IMR-90 (cell line): ENCODE results near the gene GFAP.

Experiments used
- BHLHE40 ChIP-seq: fragments of 150-350 bp; IDR thresholded peaks from 2 replicates; pipeline ENCODE4 v1.6.1; 2016; ENCODE audit warnings: mild to moderate bottlenecking, low read depth, low read length
- CHD1 ChIP-seq: IDR thresholded peaks from 2 replicates; pipeline ENCODE4 v1.6.1; 2012; ENCODE audit warnings: low read depth, low read length, improper control_type of control experiment
- FOS ChIP-seq: fragments of 150-350 bp; IDR thresholded peaks from 2 replicates; pipeline ENCODE4 v1.6.1; 2016; ENCODE audit warnings: low read depth, low read length
- MAFK ChIP-seq: IDR thresholded peaks from 2 replicates; pipeline ENCODE4 v1.6.1; 2012; ENCODE audit warnings: low read depth, low read length, improper control_type of control experiment
- MXI1 ChIP-seq: IDR thresholded peaks from 2 replicates; pipeline ENCODE4 v1.6.1; 2012; ENCODE audit warnings: low read depth, mild to moderate bottlenecking, low read length, moderate library complexity, borderline replicate concordance
- POLR2A ChIP-seq: IDR thresholded peaks from 2 replicates; pipeline ENCODE4 v1.6.1; 2012; ENCODE audit warnings: mild to moderate bottlenecking, low read depth, low read length
- RAD21 ChIP-seq: IDR thresholded peaks from 2 replicates; pipeline ENCODE4 v1.6.1; 2012; ENCODE audit warnings: low read length, improper control_type of control experiment
- RCOR1 ChIP-seq: IDR thresholded peaks from 2 replicates; pipeline ENCODE4 v1.6.1; 2012; ENCODE audit warnings: mild to moderate bottlenecking, low read length, improper control_type of control experiment; ENCODE audit not compliant: insufficient replicate concordance
- SMC3 ChIP-seq: fragments of 150-350 bp; IDR thresholded peaks from 2 replicates; pipeline ENCODE4 v1.6.1; 2016; ENCODE audit warnings: low read depth, mild to moderate bottlenecking, antibody characterized with exemption, low read length, moderate library complexity
- TF ChIP-seq, protein P1 (sequence below): conservative IDR thresholded peaks from 2 replicates; pipeline ENCODE4 v1.5.1; 2012; ENCODE audit warnings: mild to moderate bottlenecking, low read depth, low read length, improper control_type of control experiment

DNA sequence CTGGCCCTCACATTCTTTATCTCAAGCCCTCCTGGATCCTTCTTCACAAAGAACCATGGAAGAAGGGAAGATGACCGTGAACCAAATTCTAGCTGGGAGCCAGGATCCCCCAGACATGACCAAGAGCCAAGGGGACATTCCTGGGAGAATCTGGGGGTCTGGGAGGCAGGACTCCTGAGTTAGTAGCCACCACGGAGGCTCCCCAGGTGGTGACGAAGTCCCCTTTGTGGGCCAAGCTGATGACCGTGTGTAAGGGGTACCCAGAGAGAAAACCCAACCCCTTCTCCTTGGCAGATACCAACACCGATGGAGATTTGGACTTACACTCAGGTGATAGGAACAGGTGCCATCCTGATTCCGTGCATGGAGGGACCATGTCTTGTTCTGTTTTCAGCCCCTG, 6.8 kb upstream of the GFAP start:
- TF ChIP-seq POLR2A = no peak
- TF ChIP-seq MAFK = no peak
- no peak for TF ChIP-seq FOS
- TF ChIP-seq, protein P1, sequence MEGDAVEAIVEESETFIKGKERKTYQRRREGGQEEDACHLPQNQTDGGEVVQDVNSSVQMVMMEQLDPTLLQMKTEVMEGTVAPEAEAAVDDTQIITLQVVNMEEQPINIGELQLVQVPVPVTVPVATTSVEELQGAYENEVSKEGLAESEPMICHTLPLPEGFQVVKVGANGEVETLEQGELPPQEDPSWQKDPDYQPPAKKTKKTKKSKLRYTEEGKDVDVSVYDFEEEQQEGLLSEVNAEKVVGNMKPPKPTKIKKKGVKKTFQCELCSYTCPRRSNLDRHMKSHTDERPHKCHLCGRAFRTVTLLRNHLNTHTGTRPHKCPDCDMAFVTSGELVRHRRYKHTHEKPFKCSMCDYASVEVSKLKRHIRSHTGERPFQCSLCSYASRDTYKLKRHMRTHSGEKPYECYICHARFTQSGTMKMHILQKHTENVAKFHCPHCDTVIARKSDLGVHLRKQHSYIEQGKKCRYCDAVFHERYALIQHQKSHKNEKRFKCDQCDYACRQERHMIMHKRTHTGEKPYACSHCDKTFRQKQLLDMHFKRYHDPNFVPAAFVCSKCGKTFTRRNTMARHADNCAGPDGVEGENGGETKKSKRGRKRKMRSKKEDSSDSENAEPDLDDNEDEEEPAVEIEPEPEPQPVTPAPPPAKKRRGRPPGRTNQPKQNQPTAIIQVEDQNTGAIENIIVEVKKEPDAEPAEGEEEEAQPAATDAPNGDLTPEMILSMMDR = no peak
- no peak for TF ChIP-seq RAD21
- TF ChIP-seq CHD1 = no peak
- no peak for TF ChIP-seq MXI1
- TF ChIP-seq RCOR1 = no peak
- no peak for TF ChIP-seq SMC3
- TF ChIP-seq BHLHE40 = no peak
